ENCODE measurements around the gene LRRC4C.

LRRC4C gene

GRCh38 chr11:40178470-40178869 lies 1281.0 kb downstream of the LRRC4C start:
- DNase-seq: no peak
- no peak overlapping the region for H4K8ac ChIP-seq (ENCODE audit: low read depth, low read length)
- H3K36me3 ChIP-seq (ENCODE audit: control insufficient read depth in 1 of 2, insufficient read depth in 2 of 2, low read length in 2 of 2): no peaks in the 10 kb centered on the region
- no peak overlapping the region for H2BK5ac ChIP-seq (ENCODE audit: low read depth, low read length, poor library complexity)
- no peak overlapping the region for H3K14ac ChIP-seq (ENCODE audit: low read length)
- no peak overlapping the region for H2BK120ac ChIP-seq (ENCODE audit: insufficient read depth, low read length, poor library complexity)
- H3K79me1 ChIP-seq (ENCODE audit: low read length): no peaks in the 10 kb centered on the region
- H3K23ac ChIP-seq (ENCODE audit: low read length): no peak overlapping the region
- H3K4me3 ChIP-seq (ENCODE audit: low read depth, low read length): no peak overlapping the region
- no peaks in the 10 kb centered on the region for H3K9me3 ChIP-seq (ENCODE audit: insufficient read depth, low read depth, low read length)
- no peak overlapping the region for H3K4ac ChIP-seq (ENCODE audit: low read depth, low read length)
- H2AK5ac ChIP-seq (ENCODE audit: low read length): no peak overlapping the region
- no peak overlapping the region for H2BK12ac ChIP-seq (ENCODE audit: low read length)
- WGBS (ENCODE audit: extremely low coverage, insufficient coverage, insufficient read length): no CpG with 5 or more reads among the region's 2 CpGs
- H3K4me2 ChIP-seq (ENCODE audit: low read length): no peak overlapping the region
- H3K79me2 ChIP-seq (ENCODE audit: control insufficient read depth, insufficient read depth, low read length, poor library complexity): no peaks in the 10 kb centered on the region
- H3K27me3 ChIP-seq (ENCODE audit: insufficient read depth, low read length): no peaks in the 10 kb centered on the region
- no peak overlapping the region for H4K91ac ChIP-seq (ENCODE audit: low read depth, low read length)
- no peak overlapping the region for H3K18ac ChIP-seq (ENCODE audit: low read length)
- H3K9ac ChIP-seq (ENCODE audit: low read length): no peak overlapping the region
- H3K4me1 ChIP-seq (ENCODE audit: control insufficient read depth in 1 of 2, insufficient read depth in 2 of 2, low read length in 2 of 2): no peaks in the 10 kb centered on the region
- no peak overlapping the region for H2AFZ ChIP-seq (ENCODE audit: insufficient read depth, low read length, poor library complexity)
- no peak overlapping the region for H4K12ac ChIP-seq (ENCODE audit: low read depth, low read length)
- no peak overlapping the region for H3K27ac ChIP-seq (ENCODE audit: low read depth, low read length)

GRCh38 chr11:40175980-40176379 lies 1283.5 kb downstream of the LRRC4C start:
- Histone ChIP-seq H3K9me3 (ENCODE audit: insufficient read depth, low read depth, low read length) (no peaks in the 10 kb centered on the region), H3K18ac (ENCODE audit: low read length) (no peak overlapping the region), H4K8ac (ENCODE audit: low read depth, low read length) (no peak overlapping the region), H3K9ac (ENCODE audit: low read length) (no peak overlapping the region), H3K4ac (ENCODE audit: low read depth, low read length) (no peak overlapping the region), H3K79me1 (ENCODE audit: low read length) (no peaks in the 10 kb centered on the region), H3K36me3 (ENCODE audit: control insufficient read depth in 1 of 2, insufficient read depth in 2 of 2, low read length in 2 of 2) (no peaks in the 10 kb centered on the region), H3K4me1 (ENCODE audit: control insufficient read depth in 1 of 2, insufficient read depth in 2 of 2, low read length in 2 of 2) (no peaks in the 10 kb centered on the region), H3K27ac (ENCODE audit: low read depth, low read length) (no peak overlapping the region), H2AFZ (ENCODE audit: insufficient read depth, low read length, poor library complexity) (no peak overlapping the region), H3K79me2 (ENCODE audit: control insufficient read depth, insufficient read depth, low read length, poor library complexity) (no peaks in the 10 kb centered on the region), H2BK12ac (ENCODE audit: low read length) (no peak overlapping the region), H4K12ac (ENCODE audit: low read depth, low read length) (no peak overlapping the region), H2BK5ac (ENCODE audit: low read depth, low read length, poor library complexity) (no peak overlapping the region), H2AK5ac (ENCODE audit: low read length) (no peak overlapping the region), H3K14ac (ENCODE audit: low read length) (no peak overlapping the region), H3K27me3 (ENCODE audit: insufficient read depth, low read length) (no peaks in the 10 kb centered on the region), H3K23ac (ENCODE audit: low read length) (no peak overlapping the region), H3K4me2 (ENCODE audit: low read length) (no peak overlapping the region), H3K4me3 (ENCODE audit: low read depth, low read length) (no peak overlapping the region), H4K91ac (ENCODE audit: low read depth, low read length) (no peak overlapping the region), H2BK120ac (ENCODE audit: insufficient read depth, low read length, poor library complexity) (no peak overlapping the region)
- no peak for DNase-seq
- no CpG with 5 or more reads among the region's 3 CpGs for WGBS (ENCODE audit: extremely low coverage, insufficient coverage, insufficient read length)

GRCh38 chr11:40170078-40170477 lies 1289.4 kb downstream of the LRRC4C start:
- H3K14ac ChIP-seq (ENCODE audit: low read length): no peak overlapping the region
- H3K9ac ChIP-seq (ENCODE audit: low read length): no peak overlapping the region
- no peak overlapping the region for H2BK120ac ChIP-seq (ENCODE audit: insufficient read depth, low read length, poor library complexity)
- H3K36me3 ChIP-seq (ENCODE audit: control insufficient read depth in 1 of 2, insufficient read depth in 2 of 2, low read length in 2 of 2): no peaks in the 10 kb centered on the region
- no peak overlapping the region for H2BK12ac ChIP-seq (ENCODE audit: low read length)
- H3K9me3 ChIP-seq (ENCODE audit: insufficient read depth, low read depth, low read length): no peaks in the 10 kb centered on the region
- no peak overlapping the region for H3K18ac ChIP-seq (ENCODE audit: low read length)
- no peak overlapping the region for H3K4ac ChIP-seq (ENCODE audit: low read depth, low read length)
- H4K8ac ChIP-seq (ENCODE audit: low read depth, low read length): no peak overlapping the region
- no peaks in the 10 kb centered on the region for H3K4me1 ChIP-seq (ENCODE audit: control insufficient read depth in 1 of 2, insufficient read depth in 2 of 2, low read length in 2 of 2)
- H2AK5ac ChIP-seq (ENCODE audit: low read length): no peak overlapping the region
- H3K23ac ChIP-seq (ENCODE audit: low read length): no peak overlapping the region
- no peak overlapping the region for H2BK5ac ChIP-seq (ENCODE audit: low read depth, low read length, poor library complexity)
- no peaks in the 10 kb centered on the region for H3K27me3 ChIP-seq (ENCODE audit: insufficient read depth, low read length)
- no peak overlapping the region for H3K4me3 ChIP-seq (ENCODE audit: low read depth, low read length)
- H3K79me2 ChIP-seq (ENCODE audit: control insufficient read depth, insufficient read depth, low read length, poor library complexity): no peaks in the 10 kb centered on the region
- WGBS (ENCODE audit: extremely low coverage, insufficient coverage, insufficient read length): no CpG with 5 or more reads among the region's 2 CpGs
- H3K79me1 ChIP-seq (ENCODE audit: low read length): no peaks in the 10 kb centered on the region
- H3K27ac ChIP-seq (ENCODE audit: low read depth, low read length): no peak overlapping the region
- no peak overlapping the region for H2AFZ ChIP-seq (ENCODE audit: insufficient read depth, low read length, poor library complexity)
- no peak overlapping the region for H4K12ac ChIP-seq (ENCODE audit: low read depth, low read length)
- no peak overlapping the region for H4K91ac ChIP-seq (ENCODE audit: low read depth, low read length)
- DNase-seq: no peak
- no peak overlapping the region for H3K4me2 ChIP-seq (ENCODE audit: low read length)

- H3K36me3 ChIP-seq (ENCODE audit: control insufficient read depth in 1 of 2, insufficient read depth in 2 of 2, low read length in 2 of 2): no peaks in the 10 kb centered on the region
- no peaks in the 10 kb centered on the region for H3K9me3 ChIP-seq (ENCODE audit: insufficient read depth, low read depth, low read length)
- H3K27ac ChIP-seq (ENCODE audit: low read depth, low read length): no peak overlapping the region
- H4K8ac ChIP-seq (ENCODE audit: low read depth, low read length): no peak overlapping the region
- H2BK12ac ChIP-seq (ENCODE audit: low read length): no peak overlapping the region
- no peak overlapping the region for H3K9ac ChIP-seq (ENCODE audit: low read length)
- no peak overlapping the region for H3K18ac ChIP-seq (ENCODE audit: low read length)
- no peak overlapping the region for H2AK5ac ChIP-seq (ENCODE audit: low read length)
- H3K4me3 ChIP-seq (ENCODE audit: low read depth, low read length): no peak overlapping the region
- H3K79me2 ChIP-seq (ENCODE audit: control insufficient read depth, insufficient read depth, low read length, poor library complexity): no peaks in the 10 kb centered on the region
- H2AFZ ChIP-seq (ENCODE audit: insufficient read depth, low read length, poor library complexity): no peak overlapping the region
- H3K23ac ChIP-seq (ENCODE audit: low read length): no peak overlapping the region
- H3K27me3 ChIP-seq (ENCODE audit: insufficient read depth, low read length): no peaks in the 10 kb centered on the region
- no peak for DNase-seq
- no peak overlapping the region for H2BK5ac ChIP-seq (ENCODE audit: low read depth, low read length, poor library complexity)
- H2BK120ac ChIP-seq (ENCODE audit: insufficient read depth, low read length, poor library complexity): no peak overlapping the region
- H3K14ac ChIP-seq (ENCODE audit: low read length): no peak overlapping the region
- H3K79me1 ChIP-seq (ENCODE audit: low read length): no peaks in the 10 kb centered on the region
- WGBS (ENCODE audit: extremely low coverage, insufficient coverage, insufficient read length): no CpG with 5 or more reads among the region's 1 CpG
- no peak overlapping the region for H4K91ac ChIP-seq (ENCODE audit: low read depth, low read length)
- H3K4me1 ChIP-seq (ENCODE audit: control insufficient read depth in 1 of 2, insufficient read depth in 2 of 2, low read length in 2 of 2): no peaks in the 10 kb centered on the region
- H3K4me2 ChIP-seq (ENCODE audit: low read length): no peak overlapping the region
- H3K4ac ChIP-seq (ENCODE audit: low read depth, low read length): no peak overlapping the region
- H4K12ac ChIP-seq (ENCODE audit: low read depth, low read length): no peak overlapping the region
Measured at GRCh38 chr11:40168414-40168813, 1291.0 kb downstream of the LRRC4C start.
